Measurements from ENCODE around the gene PLPPR1.
"Not testable (repeated sequence)": the region's sequence is repeated elsewhere in the genome, so short reads cannot be mapped to it uniquely, and the experiment has no call there.

Gene PLPPR1

DNA sequence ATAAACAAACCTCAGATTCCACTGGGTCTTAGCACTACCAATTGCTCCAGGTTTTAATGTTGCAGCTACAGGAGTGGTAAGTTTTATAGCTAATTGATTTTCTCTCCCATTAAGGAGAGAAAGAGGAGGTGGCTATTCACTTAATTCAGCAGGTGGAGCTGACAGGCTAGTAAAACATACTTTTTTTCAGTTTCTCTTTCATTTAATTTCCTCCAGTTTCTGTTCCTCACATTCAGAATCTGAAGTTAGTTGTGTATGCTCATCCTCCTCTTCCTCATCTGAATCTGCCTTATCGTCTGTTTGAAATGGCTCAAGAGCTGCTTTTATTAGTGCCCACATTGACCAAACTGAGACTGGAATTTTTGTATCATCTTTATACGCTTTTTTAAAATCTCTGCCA, 98.0 kb downstream of the PLPPR1 start:
- DNase-seq = no peak

DNA sequence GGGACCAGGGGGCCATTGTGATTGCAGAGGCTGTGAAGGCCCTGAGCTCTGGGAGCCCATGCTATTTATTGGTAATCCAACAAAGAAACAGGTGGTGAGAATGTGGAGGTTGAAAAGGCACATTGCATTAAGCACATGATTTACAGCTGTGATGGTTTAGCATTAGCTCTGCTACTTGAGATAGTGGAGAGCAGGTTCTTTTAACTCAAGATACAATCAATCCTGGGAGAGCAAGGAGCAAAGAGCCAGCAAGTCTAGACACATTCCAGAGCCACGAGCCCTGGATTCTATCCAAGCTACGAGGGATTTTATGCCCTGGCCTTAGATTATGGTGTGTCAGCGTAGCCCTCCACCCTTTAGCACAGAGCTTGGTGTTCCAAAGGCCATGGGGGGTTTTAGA, 98.8 kb downstream of the PLPPR1 start:
- DNase-seq = not testable (repeated sequence)

DNA sequence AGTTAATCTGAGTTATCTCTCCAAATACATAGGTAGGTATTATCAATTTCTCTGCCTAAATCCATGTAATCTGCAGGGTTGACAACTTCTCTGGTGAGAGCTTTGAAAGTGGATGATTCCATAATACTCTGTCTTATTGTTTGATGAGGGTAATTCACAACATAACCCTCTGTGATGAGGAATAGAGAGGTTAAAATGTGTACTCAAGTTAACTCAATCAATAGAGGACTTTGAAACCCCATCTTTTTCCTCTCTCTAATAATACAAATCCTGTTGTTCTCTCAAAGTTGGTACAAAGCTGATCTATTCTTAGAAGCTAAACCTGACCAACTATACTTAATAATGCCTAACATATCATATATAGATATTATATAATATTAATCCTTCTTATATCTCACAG, 100.1 kb downstream of the PLPPR1 start:
- no peak for DNase-seq

DNA sequence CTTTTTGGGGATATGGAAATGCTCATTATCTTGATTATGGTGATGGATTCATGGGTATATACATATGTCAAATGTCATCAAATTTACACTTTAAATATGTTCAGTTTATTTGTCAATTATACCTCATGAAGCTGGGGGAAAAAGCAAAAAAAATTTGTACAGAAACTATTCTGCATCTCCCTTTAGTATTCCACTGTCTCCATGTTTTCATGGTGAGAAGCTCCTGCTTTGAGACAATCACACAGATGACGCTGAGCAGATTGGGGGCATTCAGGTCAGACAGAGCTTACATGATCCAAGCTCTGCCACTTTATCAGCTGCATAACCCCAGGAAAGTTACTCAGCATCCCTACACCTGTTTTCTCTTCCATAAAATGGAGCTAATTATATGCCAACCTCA, 101.5 kb downstream of the PLPPR1 start:
- DNase-seq = no peak

DNA sequence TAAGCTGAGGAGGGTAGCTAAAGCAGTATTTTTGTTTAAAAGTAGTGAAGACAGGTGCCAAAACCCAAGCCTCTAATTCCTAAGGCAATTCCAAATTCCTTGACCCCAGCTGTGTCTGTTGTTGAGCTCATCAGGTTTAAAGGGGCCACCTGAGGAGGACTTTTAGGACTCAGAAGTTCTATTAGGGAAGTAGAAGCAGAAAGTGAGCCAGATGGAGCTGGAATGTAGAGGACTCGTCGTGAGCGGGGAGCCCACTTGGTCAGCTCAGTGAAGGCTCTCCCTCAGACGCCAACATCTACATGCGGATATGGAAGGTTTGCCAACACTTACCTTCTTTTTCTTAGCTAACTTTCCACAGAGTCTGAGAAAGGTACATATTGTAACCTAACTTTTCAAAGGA, 102.8 kb downstream of the PLPPR1 start:
- DNase-seq = no peak

GRCh38 chr9:101132801-101133200, 104.3 kb downstream of the PLPPR1 start:
- no peak for DNase-seq

DNA sequence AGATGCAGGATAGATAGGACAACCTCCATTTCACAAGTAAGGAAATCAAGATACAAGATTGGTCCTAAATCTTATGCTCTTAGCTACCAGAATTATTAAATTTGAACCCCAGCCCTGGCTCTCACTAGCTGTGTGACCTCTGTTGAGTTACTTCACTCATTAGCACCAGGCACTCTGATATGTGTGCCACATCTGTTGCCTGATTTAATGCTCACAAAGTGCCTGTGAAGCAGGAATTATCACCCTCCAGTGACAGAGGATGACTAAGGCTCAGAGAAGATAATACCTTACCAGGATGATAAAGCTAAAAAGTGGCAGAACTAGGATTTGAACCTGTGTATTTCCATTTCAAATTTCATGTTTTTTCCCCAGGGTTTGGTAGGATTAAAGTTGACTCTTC, 110.0 kb downstream of the PLPPR1 start:
- DNase-seq = no peak

GRCh38 chr9:101139082-101139481, 110.6 kb downstream of the PLPPR1 start:
- DNase-seq = no peak

DNA sequence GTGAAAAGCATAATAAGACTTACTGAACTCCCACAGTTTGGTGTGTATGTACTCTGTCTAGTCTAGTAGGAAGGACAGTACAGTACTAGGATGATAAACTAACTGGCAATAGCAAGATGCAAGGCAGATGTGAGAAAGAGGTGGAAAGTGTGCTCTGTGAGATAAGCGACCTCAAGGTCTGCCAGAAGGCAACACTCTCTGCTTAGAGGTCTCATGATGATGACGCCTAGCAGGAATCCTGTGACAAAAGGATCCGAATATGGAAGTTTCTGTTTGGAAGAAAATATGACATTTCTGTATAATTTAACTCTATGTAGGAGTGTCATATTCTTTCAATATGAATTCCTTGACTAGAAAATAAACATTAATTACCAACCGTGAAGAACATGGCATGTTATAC, 112.2 kb downstream of the PLPPR1 start:
- DNase-seq = no peak

DNA sequence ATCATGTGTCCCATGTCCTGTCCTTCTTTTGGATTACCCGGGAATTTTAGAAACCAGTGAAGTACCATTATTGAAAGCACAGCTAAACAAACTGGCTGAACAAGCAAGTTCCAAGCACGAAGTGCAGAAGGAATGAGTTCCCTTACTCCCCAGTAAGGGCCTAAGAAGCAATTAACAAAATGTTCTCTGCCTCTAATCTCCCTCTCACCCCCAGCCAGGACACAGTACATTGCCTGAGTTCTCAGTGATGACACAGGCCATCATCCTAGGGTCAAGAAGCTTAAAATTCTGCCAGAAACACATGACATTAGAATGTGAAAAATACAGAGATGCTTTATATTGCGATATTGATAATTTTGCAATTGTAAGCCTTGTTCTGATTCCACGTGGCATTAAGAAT, 118.0 kb downstream of the PLPPR1 start:
- DNase-seq = no peak

GRCh38 chr9:101148344-101148743, 119.8 kb downstream of the PLPPR1 start:
- no peak for DNase-seq

DNA sequence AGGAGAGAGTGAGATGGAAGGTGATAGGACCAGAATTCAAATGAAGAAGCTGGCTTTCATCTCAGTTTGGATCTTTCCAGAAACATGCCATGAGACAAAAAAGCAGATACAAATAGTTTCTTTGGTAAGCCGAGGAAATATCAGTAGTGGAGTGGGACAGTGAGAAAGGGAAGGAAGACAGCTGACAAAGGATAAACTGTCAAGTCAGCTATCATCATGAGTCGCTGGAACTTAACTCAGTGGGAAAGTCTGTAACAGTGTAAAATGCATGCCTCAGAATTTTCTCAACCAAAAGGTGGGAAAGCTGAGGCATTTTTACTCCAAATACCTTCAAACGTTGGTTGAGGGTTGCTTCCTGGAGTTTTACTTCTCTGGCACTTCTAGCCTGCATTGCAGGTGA, 129.8 kb downstream of the PLPPR1 start:
- no peak for DNase-seq

- DNase-seq = peak in 3 of 14 donors; percentile 18 to 40 (median 22)
Measured at GRCh38 chr9:101162231-101162630, 133.7 kb downstream of the PLPPR1 start.

DNA sequence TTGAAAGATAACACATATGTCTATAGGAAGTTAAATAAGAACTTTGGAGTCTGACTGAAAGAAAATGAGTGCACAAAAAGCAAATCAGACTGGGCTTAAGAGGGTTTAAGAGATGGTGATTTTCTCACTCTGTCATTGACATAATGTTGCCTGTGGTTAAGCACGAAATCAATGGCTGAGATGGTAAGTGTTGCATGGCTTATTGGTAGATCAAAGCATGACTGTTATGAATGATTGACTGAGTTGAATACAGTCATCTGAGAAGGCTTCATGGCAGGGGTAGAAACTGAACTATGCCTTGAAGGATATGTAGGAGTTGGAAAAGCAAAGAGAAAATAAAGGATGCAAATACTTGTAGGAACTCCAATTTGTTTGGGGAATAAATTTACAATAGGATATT, 136.6 kb downstream of the PLPPR1 start:
- DNase-seq = no peak

DNA sequence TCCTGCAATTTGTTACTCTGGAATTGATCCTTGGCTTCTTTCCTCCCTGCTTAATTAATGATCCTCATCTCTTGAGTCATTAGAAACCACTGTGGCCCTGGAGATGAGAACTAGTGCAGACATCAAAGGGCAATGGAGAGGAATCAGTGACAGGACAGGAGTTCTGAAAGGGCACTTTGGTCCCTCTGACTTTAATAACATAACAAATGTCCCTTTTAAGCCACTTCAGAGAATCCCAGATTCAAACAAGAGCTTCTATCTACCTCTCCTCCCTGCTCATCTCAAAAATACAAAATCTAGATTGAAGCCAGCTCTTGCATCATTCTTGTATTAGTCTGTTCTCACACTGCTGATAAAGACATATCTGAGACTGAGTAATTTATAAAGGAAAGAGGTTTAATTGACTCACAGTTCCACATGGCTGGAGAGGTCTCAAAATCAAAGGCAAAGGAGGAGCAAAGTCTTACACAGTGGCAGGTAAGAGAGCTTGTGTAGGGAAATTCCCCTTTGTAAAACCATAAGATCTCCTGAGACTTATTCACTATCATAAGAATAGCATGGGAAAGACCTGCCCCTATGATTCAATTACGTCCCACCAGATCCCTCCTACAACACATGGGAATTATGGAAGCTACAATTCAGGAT, 139.1 kb downstream of the PLPPR1 start:
- DNase-seq = no peak

DNA sequence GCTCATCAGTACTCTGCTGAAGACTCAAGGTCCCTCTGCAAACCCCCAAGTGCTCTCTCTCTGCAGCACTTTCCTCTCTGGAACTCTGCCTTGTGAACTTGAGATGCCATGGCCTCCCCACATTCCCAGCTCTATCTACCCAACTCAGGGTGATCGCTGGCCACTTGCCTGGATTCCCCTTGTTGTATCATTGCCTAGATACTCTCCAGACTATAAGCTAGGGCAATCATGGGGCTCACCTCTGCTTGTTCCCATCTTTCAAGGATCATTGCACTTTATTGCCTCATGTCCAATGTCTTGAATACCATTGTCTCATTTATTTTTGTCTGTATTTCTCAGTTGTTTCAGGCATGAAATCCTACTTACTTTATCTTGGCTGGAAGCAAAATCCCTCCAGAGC, 144.1 kb downstream of the PLPPR1 start:
- no peak for DNase-seq

- no peak for DNase-seq
Measured at GRCh38 chr9:101173907-101174306, 145.4 kb downstream of the PLPPR1 start.

- no peak for DNase-seq
Measured at GRCh38 chr9:101176384-101176783, 147.9 kb downstream of the PLPPR1 start.

GRCh38 chr9:101184813-101185278, 156.3 kb downstream of the PLPPR1 start:
- DNase-seq = no peak

DNA sequence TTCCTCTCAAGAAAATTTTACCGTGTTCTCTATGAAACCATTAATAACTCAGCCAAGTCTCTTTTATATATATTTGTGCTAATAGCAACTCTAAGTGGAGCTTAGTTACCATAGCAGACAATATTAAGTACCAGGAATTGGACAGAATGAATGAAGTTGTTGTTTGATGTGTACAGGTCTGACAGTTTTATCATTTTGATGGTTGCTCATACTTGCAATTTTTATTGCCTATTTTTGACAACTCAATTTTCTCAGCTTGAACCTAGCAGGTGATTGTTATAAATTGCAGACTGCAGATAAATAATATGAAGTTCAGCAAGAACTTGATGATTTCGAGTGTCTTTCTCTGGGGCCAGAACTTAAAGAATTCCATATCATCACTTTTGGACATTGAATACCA, 163.2 kb downstream of the PLPPR1 start:
- no peak for DNase-seq

- no peak for DNase-seq
Measured at GRCh38 chr9:101197026-101197425, 168.5 kb downstream of the PLPPR1 start.

- no peak for DNase-seq
Measured at GRCh38 chr9:101200852-101201251, 172.3 kb downstream of the PLPPR1 start.

- DNase-seq = no peak
Measured at GRCh38 chr9:101201630-101202029, 173.1 kb downstream of the PLPPR1 start.

DNA sequence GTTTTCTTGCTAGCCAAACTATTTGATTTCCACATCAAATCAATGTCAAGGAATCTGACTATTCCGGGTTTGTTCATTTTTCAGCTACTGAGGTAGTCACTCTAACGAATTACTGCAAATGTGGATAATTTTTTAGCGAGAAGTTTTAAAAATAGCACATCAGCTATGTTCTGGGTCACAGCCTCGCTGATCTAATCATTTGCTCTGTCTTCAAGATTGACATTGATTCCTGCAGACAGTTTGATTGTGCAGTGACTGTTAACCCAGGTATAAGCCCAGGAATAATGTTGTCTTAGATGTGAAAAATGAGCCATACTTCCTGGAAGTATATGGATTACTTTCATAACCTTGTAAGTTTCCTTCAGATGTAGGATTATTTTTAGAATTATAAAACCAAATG, 181.1 kb downstream of the PLPPR1 start:
- DNase-seq = no peak

DNA sequence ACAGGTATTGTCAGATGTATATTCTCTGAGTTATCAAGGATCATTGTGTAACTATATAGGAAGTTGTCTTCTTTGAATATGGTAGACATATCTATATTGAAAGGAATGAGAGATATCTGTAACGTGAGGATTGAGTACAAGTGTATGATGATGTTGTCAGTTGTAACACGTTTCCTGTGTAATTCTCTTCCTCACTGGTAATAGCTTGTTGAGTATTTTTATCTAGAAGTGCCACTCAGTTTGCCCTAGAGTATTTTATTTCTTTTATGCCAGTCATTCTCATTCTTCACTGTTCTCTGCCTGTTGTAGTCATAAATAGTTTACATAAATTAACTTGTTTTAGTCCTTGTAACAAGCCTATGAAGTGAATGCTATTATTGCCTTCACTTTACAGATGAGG, 184.1 kb downstream of the PLPPR1 start:
- no peak for DNase-seq
